ENCODE data around the gene LRRC73.

GRCh38 chr6:43559328-43559727 is 49.2 kb upstream of the LRRC73 start:
- TF ChIP-seq, protein P1, sequence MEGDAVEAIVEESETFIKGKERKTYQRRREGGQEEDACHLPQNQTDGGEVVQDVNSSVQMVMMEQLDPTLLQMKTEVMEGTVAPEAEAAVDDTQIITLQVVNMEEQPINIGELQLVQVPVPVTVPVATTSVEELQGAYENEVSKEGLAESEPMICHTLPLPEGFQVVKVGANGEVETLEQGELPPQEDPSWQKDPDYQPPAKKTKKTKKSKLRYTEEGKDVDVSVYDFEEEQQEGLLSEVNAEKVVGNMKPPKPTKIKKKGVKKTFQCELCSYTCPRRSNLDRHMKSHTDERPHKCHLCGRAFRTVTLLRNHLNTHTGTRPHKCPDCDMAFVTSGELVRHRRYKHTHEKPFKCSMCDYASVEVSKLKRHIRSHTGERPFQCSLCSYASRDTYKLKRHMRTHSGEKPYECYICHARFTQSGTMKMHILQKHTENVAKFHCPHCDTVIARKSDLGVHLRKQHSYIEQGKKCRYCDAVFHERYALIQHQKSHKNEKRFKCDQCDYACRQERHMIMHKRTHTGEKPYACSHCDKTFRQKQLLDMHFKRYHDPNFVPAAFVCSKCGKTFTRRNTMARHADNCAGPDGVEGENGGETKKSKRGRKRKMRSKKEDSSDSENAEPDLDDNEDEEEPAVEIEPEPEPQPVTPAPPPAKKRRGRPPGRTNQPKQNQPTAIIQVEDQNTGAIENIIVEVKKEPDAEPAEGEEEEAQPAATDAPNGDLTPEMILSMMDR (conservative IDR thresholded peaks at IDR 0.05), result no peak
- no peak for TF ChIP-seq EZH2 (IDR thresholded peaks at IDR 0.05; ENCODE audit: low read depth)

All from PC-9 (cell line).